ENCODE data around the gene HOXC10. TPM values are rescaled to one million over a fixed set of nuclear protein-coding genes. Genes with fewer than 3 reads are reported as not detected.

Gene HOXC10
- total and polyA plus RNA-seq, 2 donors (not counting 3 experiments of a cell fraction or from before 2014, with no cell fraction given) = 0.18 TPM; not detected in 1

DNA sequence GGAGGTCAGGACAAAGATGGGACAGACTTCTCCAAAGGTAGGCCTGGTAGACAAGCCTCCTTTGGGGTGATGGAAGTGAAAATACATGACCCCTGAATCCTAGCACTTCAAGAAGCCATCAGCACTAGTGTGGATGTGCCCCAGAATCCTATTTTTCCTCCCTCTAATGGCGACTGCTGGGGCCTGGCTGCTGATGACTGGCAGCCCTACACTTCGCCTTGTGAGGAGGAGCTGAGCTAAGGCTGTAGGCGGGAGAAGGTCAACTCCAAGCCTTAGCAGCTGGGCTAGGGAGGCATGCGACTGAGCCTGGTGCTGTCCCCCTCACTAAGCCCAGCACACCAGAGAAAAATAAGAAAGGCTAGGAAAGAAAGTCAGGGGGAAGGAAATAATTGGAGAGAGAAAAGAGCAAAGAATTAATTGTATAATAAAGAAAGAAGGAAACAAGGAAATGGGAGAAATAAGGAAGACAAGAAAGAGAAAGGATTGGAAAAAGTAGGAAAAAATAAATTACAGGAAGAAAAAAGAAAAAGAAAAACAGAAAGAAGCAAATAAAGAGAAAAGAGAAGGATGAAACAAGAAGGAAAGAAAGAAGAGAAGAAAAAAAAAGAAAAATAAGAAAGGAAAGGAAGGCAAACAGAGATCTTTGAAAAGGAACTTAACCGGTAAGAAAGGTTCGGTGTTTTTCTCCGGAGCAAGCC lies 4.7 kb upstream of the HOXC10 start:
- Histone ChIP-seq H3K27ac (ENCODE audit: insufficient read depth, low read depth, low read length) (no peak overlapping the region), H3K4me1 (ENCODE audit: control insufficient read depth, extremely low read depth, insufficient read depth, low read length) (no peaks in the 10 kb centered on the region), H2AFZ (ENCODE audit: low read depth, low read length) (no peak overlapping the region), H4K20me1 (replicated peaks; ENCODE audit: control insufficient read depth, extremely low read depth, insufficient read depth, low read length) (no peaks in the 10 kb centered on the region), H3K9me3 (replicated peaks; ENCODE audit: control insufficient read depth, insufficient read depth, low read length) (no peaks in the 10 kb centered on the region), H3K79me2 (ENCODE audit: control insufficient read depth, insufficient read depth, low read length) (no peaks in the 10 kb centered on the region), H3K4me3 (replicated peaks in 1 of 3; ENCODE audit: insufficient read depth in 1 of 3, low read depth in 1 of 3, low read length in 3 of 3) (no peak overlapping the region), H3K36me3 (ENCODE audit: control insufficient read depth in 2 of 2, extremely low read depth in 1 of 2, insufficient read depth in 2 of 2, low read length in 2 of 2) (no peaks in the 10 kb centered on the region), H3K4me2 (ENCODE audit: insufficient read depth, low read length) (no peak overlapping the region), H3K27me3 (ENCODE audit: control insufficient read depth in 2 of 2, insufficient read depth in 2 of 2, low read length in 2 of 2) (peaks cover 84 to 91% of the 10 kb centered on the region in 2 experiments), H3K9ac (replicated peaks; ENCODE audit: extremely low read depth, insufficient read depth, low read length) (no peak overlapping the region), H3K9me1 (replicated peaks; ENCODE audit: control insufficient read depth, extremely low read depth, insufficient read depth, low read length) (no peaks in the 10 kb centered on the region)
- FAIRE-seq (no peak), DNase-seq (ENCODE audit: low read depth, low spot score) (no peak)
- dilution Hi-C loops (cut with MboI; ENCODE audit: extremely low pct_ligation_motif_present, low sequenced_read_pairs) = no loop called here
- TF ChIP-seq JUN (IDR thresholded peaks at IDR 0.05; ENCODE audit: borderline replicate concordance, insufficient read depth, insufficient read length, low read depth) = no peak
- no peak for TF ChIP-seq POLR2AphosphoS5 (IDR thresholded peaks at IDR 0.05; ENCODE audit: insufficient read depth, low read depth, low read length)
- TF ChIP-seq MYC (IDR thresholded peaks at IDR 0.05; ENCODE audit: low read depth, low read length) = no peak
- no peak for TF ChIP-seq POLR2A (IDR thresholded peaks at IDR 0.05; ENCODE audit: low read depth, low read length)
- TF ChIP-seq FOS (IDR thresholded peaks at IDR 0.05; ENCODE audit: borderline replicate concordance, insufficient read depth, low read length) = no peak
- TF ChIP-seq, protein P1, sequence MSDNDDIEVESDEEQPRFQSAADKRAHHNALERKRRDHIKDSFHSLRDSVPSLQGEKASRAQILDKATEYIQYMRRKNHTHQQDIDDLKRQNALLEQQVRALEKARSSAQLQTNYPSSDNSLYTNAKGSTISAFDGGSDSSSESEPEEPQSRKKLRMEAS (IDR thresholded peaks at IDR 0.05; ENCODE audit: insufficient read depth, insufficient read length) = no peak
- TF ChIP-seq, protein P2, sequence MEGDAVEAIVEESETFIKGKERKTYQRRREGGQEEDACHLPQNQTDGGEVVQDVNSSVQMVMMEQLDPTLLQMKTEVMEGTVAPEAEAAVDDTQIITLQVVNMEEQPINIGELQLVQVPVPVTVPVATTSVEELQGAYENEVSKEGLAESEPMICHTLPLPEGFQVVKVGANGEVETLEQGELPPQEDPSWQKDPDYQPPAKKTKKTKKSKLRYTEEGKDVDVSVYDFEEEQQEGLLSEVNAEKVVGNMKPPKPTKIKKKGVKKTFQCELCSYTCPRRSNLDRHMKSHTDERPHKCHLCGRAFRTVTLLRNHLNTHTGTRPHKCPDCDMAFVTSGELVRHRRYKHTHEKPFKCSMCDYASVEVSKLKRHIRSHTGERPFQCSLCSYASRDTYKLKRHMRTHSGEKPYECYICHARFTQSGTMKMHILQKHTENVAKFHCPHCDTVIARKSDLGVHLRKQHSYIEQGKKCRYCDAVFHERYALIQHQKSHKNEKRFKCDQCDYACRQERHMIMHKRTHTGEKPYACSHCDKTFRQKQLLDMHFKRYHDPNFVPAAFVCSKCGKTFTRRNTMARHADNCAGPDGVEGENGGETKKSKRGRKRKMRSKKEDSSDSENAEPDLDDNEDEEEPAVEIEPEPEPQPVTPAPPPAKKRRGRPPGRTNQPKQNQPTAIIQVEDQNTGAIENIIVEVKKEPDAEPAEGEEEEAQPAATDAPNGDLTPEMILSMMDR (IDR thresholded peaks at IDR 0.05; ENCODE audit: extremely low read depth in 1 of 2, insufficient read depth in 1 of 2, low read depth in 1 of 2, low read length in 2 of 2) = no peak
- no peak for TF ChIP-seq EZH2 (IDR thresholded peaks at IDR 0.05; ENCODE audit: borderline replicate concordance, low read depth, low read length, severe bottlenecking)
- no peak for TF ChIP-seq GATA2 (IDR thresholded peaks at IDR 0.05; ENCODE audit: insufficient read depth, insufficient read length, low read depth, low read length)
- CTCF ChIA-PET = interaction anchor here (0.8 kb wide), 1 partner anchor 25 kb away, joined by 3 read pairs; no protein-coding TSS in a partner anchor
- intact Hi-C loops (cut with micrococcal nuclease) = no loop called here
- no TSS peak for BruUV-seq (replicated peaks)
- POLR2A ChIA-PET = no interaction called here

Measured in endothelial cell of umbilical vein (primary cell).